ENCODE data around the gene PSORS1C2. TPM values are rescaled to one million over a fixed set of nuclear protein-coding genes. Genes with fewer than 3 reads are reported as not detected.
"Not testable (repeated sequence)": the region's sequence is repeated elsewhere in the genome, so short reads cannot be mapped to it uniquely, and the experiment has no call there.

The PSORS1C2 gene
- total RNA-seq, result 2.9 TPM

GRCh38 chr6:31138982-31139381 is at the start of gene PSORS1C2:
Gene PSORS1C2 (minus strand): TSS chr6:31139066. CDS start chr6:31139026, 40 bp downstream.
- no peak for DNase-seq

- DNase-seq, result no peak
Observed at GRCh38 chr6:31187780-31188194, 48.9 kb upstream of the PSORS1C2 start.

GRCh38 chr6:31186052-31186734 is 47.3 kb upstream of the PSORS1C2 start:
- no peak for DNase-seq

GRCh38 chr6:31185695-31186051 is 46.8 kb upstream of the PSORS1C2 start:
- not testable (repeated sequence) for DNase-seq

- DNase-seq, result not testable (repeated sequence)
Observed at GRCh38 chr6:31183859-31184258, 45.0 kb upstream of the PSORS1C2 start.

- not testable (repeated sequence) for DNase-seq
Observed at GRCh38 chr6:31183287-31183686, 44.4 kb upstream of the PSORS1C2 start.

GRCh38 chr6:31180500-31180899 is 41.6 kb upstream of the PSORS1C2 start:
- DNase-seq, result peak; percentile 45

GRCh38 chr6:31179896-31180295 is 41.0 kb upstream of the PSORS1C2 start:
- DNase-seq, result no peak

GRCh38 chr6:31179042-31179386 is 40.1 kb upstream of the PSORS1C2 start:
- no peak for DNase-seq

GRCh38 chr6:31178143-31179041 is 39.5 kb upstream of the PSORS1C2 start:
- DNase-seq, result no peak

- no peak for DNase-seq
Observed at GRCh38 chr6:31175971-31176370, 37.1 kb upstream of the PSORS1C2 start.

- no peak for DNase-seq
Observed at GRCh38 chr6:31174378-31174777, 35.5 kb upstream of the PSORS1C2 start.

GRCh38 chr6:31173406-31173805 is 34.5 kb upstream of the PSORS1C2 start:
- no peak for DNase-seq

GRCh38 chr6:31172973-31173384 is 34.1 kb upstream of the PSORS1C2 start:
- DNase-seq, result no peak

GRCh38 chr6:31171931-31172905 is 33.4 kb upstream of the PSORS1C2 start:
- no peak for DNase-seq

GRCh38 chr6:31170987-31171671 is 32.3 kb upstream of the PSORS1C2 start:
- no peak for DNase-seq

- DNase-seq, result no peak
Observed at GRCh38 chr6:31170600-31170881, 31.7 kb upstream of the PSORS1C2 start, which contains the start of gene POU5F1. Gene POU5F1 (minus strand): TSS chr6:31170682. CDS start chr6:31170620, 62 bp downstream.

GRCh38 chr6:31169858-31170599 is 31.2 kb upstream of the PSORS1C2 start:
- not testable (repeated sequence) for DNase-seq

GRCh38 chr6:31169123-31169857 is 30.4 kb upstream of the PSORS1C2 start:
- no peak for DNase-seq

GRCh38 chr6:31168606-31169005 is 29.7 kb upstream of the PSORS1C2 start:
- no peak for DNase-seq
